Adrenal gland (tissue), 5 donors: ENCODE measurements around the gene HIP1.

Source experiments
- CTCF ChIP-seq, 6 experiments: fragments of 450-650 bp in 4 of 6; fragments of 200-600 bp in 2 of 6; sonication (generic) in 1 of 6; IDR thresholded peaks; 1 replicate in 5 of 6; 2 replicates in 1 of 6; pipeline versions ENCODE4 v1.5.1 to v1.8.0; 2016 to 2021; ENCODE audit warnings: antibody characterized with exemption in 6 of 6, mild to moderate bottlenecking in 2 of 6, moderate library complexity in 1 of 6
- POLR2A ChIP-seq, 2 donors: fragments of 450-650 bp; IDR thresholded peaks; one replicate each; pipeline ENCODE4 v1.6.1; 2017; ENCODE audit warnings: antibody characterized with exemption in 2 of 2, mild to moderate bottlenecking in 2 of 2, moderate library complexity in 1 of 2
- donor health status: DM: no; HTN: no; CAD: no.

GRCh38 chr7:75649462-75649861 lies 89.3 kb downstream of the HIP1 start:
- TF ChIP-seq POLR2A (IDR thresholded peaks at IDR 0.05) (no peak), CTCF (IDR thresholded peaks at IDR 0.05) (no peak)
